Breast epithelium (tissue), 4 donors: Measurements from ENCODE around the gene ZNF135. TPM values are rescaled to one million over a fixed set of nuclear protein-coding genes. Genes with fewer than 3 reads are reported as not detected.

ENCODE experiments used
- DNase-seq, 2 donors: peaks; one replicate each; pipeline ENCODE4 v3.0.0-alpha.2; 2019; ENCODE audit warnings: low spot score in 2 of 2
- H3K27ac ChIP-seq, 2 donors: fragments of 200-600 bp; sonication (generic) in 1 of 2; one replicate each; pipeline ENCODE4 v1.5.1; 2016 to 2019; ENCODE audit warnings: mild to moderate bottlenecking in 1 of 2
- H3K27me3 ChIP-seq, 2 donors: fragments of 200-600 bp; sonication (generic) in 1 of 2; one replicate each; pipeline versions ENCODE4 v1.5.1 to v1.6.0; 2017 to 2019; ENCODE audit warnings: control low read depth in 1 of 2, mild to moderate bottlenecking in 1 of 2
- H3K36me3 ChIP-seq: fragments of 200-600 bp; one replicate; pipeline ENCODE4 v1.5.1; 2019
- H3K4me1 ChIP-seq, 2 donors: fragments of 200-600 bp; sonication (generic); one replicate each; pipeline ENCODE4 v1.5.1; 2016 to 2019; ENCODE audit warnings: control low read depth in 1 of 2
- H3K4me3 ChIP-seq, 3 donors: fragments of 200-600 bp; sonication (generic); 1 replicate in 2 of 3; 2 replicates in 1 of 3; pipeline ENCODE4 v1.5.1; 2016 to 2019; ENCODE audit warnings: mild to moderate bottlenecking in 3 of 3, moderate library complexity in 2 of 3
- H3K9me3 ChIP-seq, 2 donors: fragments of 200-600 bp; sonication (generic) in 1 of 2; one replicate each; pipeline ENCODE4 v1.5.1; 2016 to 2019; ENCODE audit warnings: control low read depth in 1 of 2
- POLR2A ChIP-seq: fragments of 450-650 bp; IDR thresholded peaks from one replicate; pipeline ENCODE4 v1.6.1; 2016; ENCODE audit warnings: antibody characterized with exemption, mild to moderate bottlenecking, moderate library complexity
- POLR2AphosphoS5 ChIP-seq, 3 donors: sonication (generic); formaldehyde crosslinking; IDR thresholded peaks; one replicate each; pipeline ENCODE4 v1.6.1; 2017; ENCODE audit warnings: antibody characterized with exemption in 3 of 3
- intact Hi-C: fragments of 100-400 bp; cut with DNase I; formaldehyde crosslinking; loops from one replicate; pipeline ENCODE4 v1.15.1; 2023; ENCODE audit warnings: low total_unique reads
- total RNA-seq, 3 donors: library from RNA; depleted of rRNA; stranded (reverse); fragments of >200 nt; gene quantifications; one replicate each; pipeline ENCODE4 v1.1.0, GENCODE V29; 2016
- TF ChIP-seq, protein P1 (sequence below), 3 donors: fragments of 450-650 bp; IDR thresholded peaks; one replicate each; pipeline ENCODE4 v1.5.1; 2016 to 2017; ENCODE audit warnings: antibody characterized with exemption in 3 of 3, mild to moderate bottlenecking in 3 of 3, moderate library complexity in 3 of 3

ZNF135 gene
- total RNA-seq, 3 donors from 2014 or later, result 7.5 to 16.2 (median 14.4) TPM

- DNase-seq, result peak; percentile 99
- Histone ChIP-seq H3K27ac (peak within 1 kb of the TSS; percentile 95 to 99), H3K9me3 (peaks cover 34 to 47% of the 10 kb centered on the region in 2 donors), H3K4me1 (no peaks in the 10 kb centered on the region), H3K27me3 (no peaks in the 10 kb centered on the region), H3K36me3 (peaks cover 4% of the 10 kb centered on the region), H3K4me3 (peak within 1 kb of the TSS; percentile 71 to 98 (median 97))
- TF ChIP-seq POLR2A, result peak; percentile 85
- peak; percentile 74 to 97 (median 90) for TF ChIP-seq POLR2AphosphoS5 (IDR thresholded peaks at IDR 0.05)
- TF ChIP-seq, protein P1, sequence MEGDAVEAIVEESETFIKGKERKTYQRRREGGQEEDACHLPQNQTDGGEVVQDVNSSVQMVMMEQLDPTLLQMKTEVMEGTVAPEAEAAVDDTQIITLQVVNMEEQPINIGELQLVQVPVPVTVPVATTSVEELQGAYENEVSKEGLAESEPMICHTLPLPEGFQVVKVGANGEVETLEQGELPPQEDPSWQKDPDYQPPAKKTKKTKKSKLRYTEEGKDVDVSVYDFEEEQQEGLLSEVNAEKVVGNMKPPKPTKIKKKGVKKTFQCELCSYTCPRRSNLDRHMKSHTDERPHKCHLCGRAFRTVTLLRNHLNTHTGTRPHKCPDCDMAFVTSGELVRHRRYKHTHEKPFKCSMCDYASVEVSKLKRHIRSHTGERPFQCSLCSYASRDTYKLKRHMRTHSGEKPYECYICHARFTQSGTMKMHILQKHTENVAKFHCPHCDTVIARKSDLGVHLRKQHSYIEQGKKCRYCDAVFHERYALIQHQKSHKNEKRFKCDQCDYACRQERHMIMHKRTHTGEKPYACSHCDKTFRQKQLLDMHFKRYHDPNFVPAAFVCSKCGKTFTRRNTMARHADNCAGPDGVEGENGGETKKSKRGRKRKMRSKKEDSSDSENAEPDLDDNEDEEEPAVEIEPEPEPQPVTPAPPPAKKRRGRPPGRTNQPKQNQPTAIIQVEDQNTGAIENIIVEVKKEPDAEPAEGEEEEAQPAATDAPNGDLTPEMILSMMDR (IDR thresholded peaks at IDR 0.05), result no peak
- intact Hi-C loops, result no loop called here
Measured at GRCh38 chr19:58097781-58098681, 38.9 kb downstream of the ZNF135 start, which contains the start of gene ZSCAN18. Gene ZSCAN18, minus strand, starts transcription at chr19:58098231. Its CDS starts 7,964 bp downstream, at chr19:58090267.

GRCh38 chr19:58098682-58098998 is 39.6 kb downstream of the ZNF135 start:
- TF ChIP-seq, protein P1 (IDR thresholded peaks at IDR 0.05), result no peak
- TF ChIP-seq POLR2AphosphoS5 (IDR thresholded peaks at IDR 0.05) (no peak), POLR2A (no peak)
- H3K27ac ChIP-seq, result peak overlapping the region; percentile 95 to 99
- DNase-seq, result no peak
- no peaks in the 10 kb centered on the region for H3K27me3 ChIP-seq
- H3K4me3 ChIP-seq, result peak overlapping the region; percentile 71 to 98 (median 97)
- intact Hi-C loops, result no loop called here
- H3K9me3 ChIP-seq, result peaks cover 34 to 41% of the 10 kb centered on the region in 2 donors
- H3K36me3 ChIP-seq, result peaks cover 4% of the 10 kb centered on the region
- no peaks in the 10 kb centered on the region for H3K4me1 ChIP-seq

GRCh38 chr19:58107778-58108545 is 48.9 kb downstream of the ZNF135 start:
- Histone ChIP-seq H3K9me3 (peaks cover 81 to 96% of the 10 kb centered on the region in 2 donors), H3K36me3 (no peaks in the 10 kb centered on the region), H3K27ac (no peak overlapping the region), H3K4me1 (no peaks in the 10 kb centered on the region), H3K4me3 (no peak overlapping the region), H3K27me3 (no peaks in the 10 kb centered on the region)
- no peak for DNase-seq
- intact Hi-C loops, result no loop called here
- no peak for TF ChIP-seq POLR2A
- TF ChIP-seq POLR2AphosphoS5 (IDR thresholded peaks at IDR 0.05), result no peak
- TF ChIP-seq, protein P1 (IDR thresholded peaks at IDR 0.05), result no peak

GRCh38 chr19:58108546-58108817 is 49.4 kb downstream of the ZNF135 start:
- Histone ChIP-seq H3K36me3 (no peaks in the 10 kb centered on the region), H3K4me3 (no peak overlapping the region), H3K9me3 (peaks cover 86 to 96% of the 10 kb centered on the region in 2 donors), H3K27me3 (no peaks in the 10 kb centered on the region), H3K4me1 (no peaks in the 10 kb centered on the region), H3K27ac (no peak overlapping the region)
- intact Hi-C loops, result no loop called here
- TF ChIP-seq POLR2AphosphoS5 (IDR thresholded peaks at IDR 0.05) (no peak), POLR2A (no peak)
- TF ChIP-seq, protein P1 (IDR thresholded peaks at IDR 0.05), result no peak
- DNase-seq, result no peak
